Cortex of kidney (tissue), 1 donor: ENCODE measurements around the gene NUP210L.
"Not testable (repeated sequence)": the region's sequence is repeated elsewhere in the genome, so short reads cannot be mapped to it uniquely, and the experiment has no call there.

Experiments used
- DNase-seq: peaks from one replicate; lab custom pipeline; 2025; lab: John Stamatoyannopoulos, UW

NUP210L gene

DNA sequence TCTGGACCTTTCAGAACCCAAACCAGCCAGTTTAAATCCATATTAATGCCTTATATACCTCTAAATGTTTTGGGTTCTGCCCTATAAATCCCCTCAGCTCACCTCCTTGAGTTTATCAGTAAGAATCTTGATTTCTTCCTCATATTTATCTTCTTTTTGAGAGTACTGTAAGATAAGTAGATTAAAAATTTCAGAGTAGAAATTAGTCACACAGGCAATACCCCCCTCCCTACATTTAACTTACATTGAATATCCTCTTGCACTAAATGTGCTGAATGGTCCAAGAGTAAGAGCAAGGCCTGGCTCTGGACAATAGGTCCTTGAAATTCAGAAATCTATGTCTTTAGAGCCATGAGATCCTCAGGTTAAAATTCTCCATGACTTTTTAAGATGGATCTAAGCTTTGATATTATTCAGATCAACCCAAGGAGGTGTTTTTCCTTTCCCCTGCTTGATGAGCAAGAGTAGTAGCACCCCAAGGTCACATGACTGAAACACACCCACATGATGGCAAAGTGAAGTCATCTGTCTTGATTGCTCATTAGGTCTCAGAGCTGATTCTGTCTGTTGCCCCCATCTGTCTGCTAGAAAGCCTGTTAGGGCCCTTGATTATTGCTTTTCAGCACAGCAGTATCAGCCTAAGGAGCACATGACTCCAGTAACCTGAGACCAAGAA is 15.8 kb upstream of the NUP210L start:
- no peak for DNase-seq

DNA sequence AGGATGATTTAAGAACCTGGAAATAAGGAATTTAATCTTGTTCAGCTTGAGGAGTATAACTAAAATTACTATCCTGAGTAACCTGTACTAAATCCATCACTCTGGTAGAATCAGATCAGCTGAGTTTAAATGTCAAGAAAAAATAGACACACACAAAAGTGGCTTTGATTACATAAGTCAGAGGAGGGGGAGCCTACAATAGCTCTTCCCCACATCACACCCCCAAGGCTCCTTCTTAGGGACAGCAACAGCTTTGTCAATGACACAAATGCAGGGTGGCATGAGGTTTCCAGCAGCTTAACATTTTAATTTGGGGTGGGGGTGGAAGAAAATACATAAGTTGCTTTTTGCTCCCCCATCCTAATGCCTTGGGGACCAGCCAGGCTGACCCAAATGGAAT is 12.6 kb upstream of the NUP210L start:
- no peak for DNase-seq

DNA sequence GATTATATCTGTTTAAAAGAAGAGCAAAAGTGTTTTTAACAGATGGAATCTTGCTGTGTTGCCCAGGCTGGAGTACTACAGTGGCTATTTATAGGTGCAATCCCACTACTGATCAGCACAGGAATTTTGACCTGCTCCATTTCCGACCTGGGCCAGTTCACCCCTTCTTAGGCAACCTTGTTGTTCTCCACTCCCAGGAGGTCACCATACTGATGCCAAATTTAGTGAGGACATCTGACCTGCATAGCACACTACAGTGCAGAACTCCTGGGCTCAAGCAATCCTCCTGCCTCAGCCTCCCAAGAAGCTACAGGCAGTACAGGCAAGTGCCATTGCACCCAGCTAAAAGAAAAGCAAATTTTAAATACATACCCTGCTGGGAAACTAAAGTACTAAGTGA is 11.3 kb upstream of the NUP210L start:
- no peak for DNase-seq

DNA sequence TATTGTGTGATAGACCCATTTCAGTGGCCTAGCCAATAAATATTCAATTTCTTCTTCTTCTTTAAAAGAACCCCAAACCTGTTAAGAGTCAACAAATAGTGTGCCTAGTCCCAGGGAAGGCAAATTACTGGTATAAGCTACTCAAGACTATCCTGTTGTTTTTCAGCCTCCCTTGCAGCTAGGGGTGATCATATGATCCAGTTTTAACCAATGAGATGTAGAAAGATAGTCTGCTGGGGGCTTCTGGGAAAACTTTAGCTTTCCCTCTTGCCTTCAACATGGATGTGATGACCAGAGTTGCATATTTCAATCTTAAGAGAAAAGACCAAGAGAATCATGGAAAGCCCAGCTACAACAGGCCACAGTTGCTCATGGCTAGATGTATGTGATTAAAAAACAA is 4.7 kb upstream of the NUP210L start:
- DNase-seq = no peak

DNA sequence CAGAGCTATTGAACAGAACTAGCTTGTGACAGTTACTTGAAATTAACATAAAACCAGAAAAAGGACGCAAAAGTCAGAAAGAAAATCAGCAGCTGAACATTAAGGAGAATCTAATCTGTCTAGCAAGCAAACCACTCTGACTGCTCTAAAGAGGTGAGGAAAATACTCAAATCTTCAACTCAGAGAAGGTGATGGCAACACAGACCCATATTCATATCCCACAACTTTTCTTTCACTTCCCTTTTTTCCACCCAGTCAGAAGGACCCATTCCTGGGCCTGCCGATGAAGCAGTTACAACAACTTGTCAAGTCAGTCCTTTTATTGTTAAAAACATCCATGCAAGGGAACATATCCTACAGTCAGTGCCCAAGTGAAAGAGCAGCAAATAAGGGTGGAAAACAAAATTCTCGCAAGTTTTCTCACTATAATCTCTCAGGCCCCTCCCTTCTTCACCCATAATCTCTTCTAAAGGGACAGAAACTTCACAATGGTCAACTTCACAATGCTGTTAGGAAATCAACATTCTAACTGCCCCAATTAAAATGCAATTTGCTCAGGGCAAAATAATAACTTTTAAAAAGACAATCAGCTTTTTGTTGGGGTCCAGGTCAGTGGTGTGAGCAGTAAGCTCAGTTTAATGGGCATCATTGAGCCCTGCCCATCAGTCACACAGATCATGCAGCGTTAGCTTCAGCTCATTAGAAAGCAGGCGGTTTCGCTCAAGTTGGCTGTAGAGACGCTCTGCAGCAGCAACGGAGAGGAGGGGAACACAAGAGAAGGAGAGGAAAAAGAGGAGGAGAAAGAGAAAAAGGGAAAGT is 3.6 kb upstream of the NUP210L start:
- no peak for DNase-seq

DNA sequence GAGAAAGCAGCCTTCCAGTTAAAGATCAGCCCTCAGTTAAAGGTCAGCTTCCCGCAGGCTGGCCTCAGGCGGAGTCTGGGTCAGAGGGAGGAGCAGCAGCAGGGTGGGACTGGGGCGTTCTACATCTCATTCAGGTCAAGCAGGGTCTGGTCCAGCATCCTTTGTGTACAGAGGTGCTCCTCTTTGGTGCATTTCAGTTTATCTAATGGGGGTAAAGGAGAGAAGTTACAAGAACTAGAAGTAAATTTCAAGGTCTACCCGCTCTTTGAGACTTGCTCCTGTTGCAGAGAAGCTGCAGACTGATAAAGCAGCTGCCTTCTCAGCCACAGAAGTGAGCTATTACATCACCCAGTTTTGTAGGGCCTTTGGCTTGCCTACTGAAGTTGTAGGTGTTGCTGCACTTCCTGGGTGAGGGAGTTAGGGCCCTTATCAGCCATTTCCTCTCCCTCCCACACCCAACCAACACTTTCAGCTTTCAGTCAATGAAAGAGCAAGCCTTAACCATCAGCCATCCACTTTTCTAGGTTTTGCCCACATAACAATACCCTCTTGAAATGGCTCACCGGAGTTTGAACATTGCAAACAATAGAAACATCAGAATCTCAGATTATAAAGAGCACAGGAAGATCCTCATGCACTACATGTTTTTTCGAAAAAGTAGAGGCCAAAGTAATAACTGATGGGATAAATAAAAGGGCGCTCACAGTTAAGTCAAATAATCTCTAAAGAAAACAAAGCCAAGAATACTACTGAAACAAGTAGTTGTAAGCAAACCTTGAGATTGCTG is 2.8 kb upstream of the NUP210L start:
- DNase-seq = no peak

DNA sequence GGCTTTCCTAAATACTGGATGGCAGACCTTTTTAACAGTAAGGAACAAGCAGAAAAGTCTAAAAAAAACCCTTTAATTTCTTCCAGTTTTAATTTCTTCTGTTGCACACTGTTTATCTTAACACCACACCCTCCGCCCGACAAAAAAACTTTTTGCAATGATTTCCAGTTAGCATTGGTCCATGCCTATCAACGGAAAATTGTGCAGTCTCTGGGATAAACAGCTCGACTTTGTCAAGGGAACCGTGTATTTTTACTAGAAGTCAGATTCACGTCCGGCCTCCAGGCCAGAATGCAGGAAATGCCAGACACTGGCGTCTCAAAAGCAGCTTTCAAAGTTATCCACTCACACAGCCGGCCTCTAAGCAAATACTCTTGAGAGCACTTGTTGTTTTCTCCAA is 378 bp upstream of the NUP210L start:
- no peak for DNase-seq

DNA sequence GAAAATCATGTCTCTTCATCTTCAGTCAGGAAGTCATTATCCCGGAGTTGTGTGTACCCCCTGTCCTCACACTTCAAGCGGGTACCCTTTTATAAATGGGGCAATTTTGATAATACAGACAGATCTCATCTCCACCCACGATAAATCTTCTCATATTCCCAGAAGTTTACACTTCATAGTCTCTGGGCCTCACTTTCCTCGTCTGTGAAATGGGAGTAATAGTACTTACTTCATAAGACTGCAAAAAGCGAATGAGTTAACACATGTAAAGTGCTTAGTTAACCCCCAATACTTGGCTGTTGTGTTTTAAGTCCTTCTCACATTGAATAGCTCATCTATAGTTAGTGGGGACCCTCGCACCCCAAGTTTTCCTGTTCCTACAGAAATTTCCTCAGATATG is 820 bp downstream of the NUP210L start:
- DNase-seq = no peak

DNA sequence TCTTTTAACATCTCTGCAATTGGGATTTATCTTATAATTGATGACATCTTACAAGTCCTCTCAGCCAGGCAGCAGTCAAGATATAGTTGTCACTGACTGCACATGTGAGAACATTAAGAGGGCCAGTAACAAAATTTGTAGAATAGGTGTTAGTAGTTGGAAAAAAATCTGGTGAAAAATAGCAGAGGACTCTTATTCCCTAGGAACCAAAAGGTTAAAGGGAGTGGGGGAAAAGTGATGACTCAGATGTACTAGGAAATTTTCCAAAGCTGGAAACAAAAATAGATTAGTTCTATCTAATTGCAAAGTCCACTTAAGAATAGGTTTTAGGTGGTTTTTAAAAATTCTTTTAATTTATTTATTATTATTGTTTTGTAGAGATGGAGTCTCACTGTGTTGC is 3.6 kb downstream of the NUP210L start:
- no peak for DNase-seq

DNA sequence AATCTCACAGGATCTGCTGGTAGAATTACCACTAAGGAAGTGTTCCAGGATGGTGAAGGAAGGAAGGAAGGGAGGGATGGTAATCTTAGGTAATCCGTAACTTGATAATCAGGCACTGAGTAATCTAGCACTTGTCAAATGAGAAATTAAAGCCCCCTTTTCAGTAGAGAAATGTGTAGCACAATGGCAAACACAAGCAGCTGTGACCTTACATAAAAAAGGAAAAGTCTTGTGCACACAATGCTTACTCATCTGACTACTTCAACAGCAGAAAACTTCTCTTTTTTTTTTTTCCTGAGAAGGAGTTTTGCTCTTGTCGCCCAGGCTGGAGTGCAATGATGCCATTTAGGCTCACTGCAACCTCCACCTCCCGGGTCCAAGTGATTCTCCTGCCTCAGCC is 6.1 kb downstream of the NUP210L start:
- no peak for DNase-seq

DNA sequence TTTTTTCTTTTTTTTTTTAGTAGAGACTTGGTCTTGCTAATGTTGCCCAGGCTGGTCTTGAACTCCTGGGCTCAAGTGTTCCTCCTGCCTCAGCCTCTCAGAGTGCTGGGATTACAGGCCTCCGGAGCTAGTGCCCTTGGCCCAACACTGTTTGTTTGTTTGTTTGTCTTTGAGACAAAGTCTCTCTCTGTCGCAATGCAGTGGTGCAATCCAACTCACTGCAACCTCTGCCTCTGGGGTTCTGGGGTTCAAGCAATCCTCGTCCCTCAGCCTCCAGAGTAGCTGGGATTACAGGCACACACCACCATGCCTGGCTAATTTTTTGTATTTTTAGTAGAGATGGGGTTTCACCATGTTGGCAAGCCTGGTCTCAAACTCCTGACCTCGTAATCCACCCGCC is 7.4 kb downstream of the NUP210L start:
- not testable (repeated sequence) for DNase-seq

DNA sequence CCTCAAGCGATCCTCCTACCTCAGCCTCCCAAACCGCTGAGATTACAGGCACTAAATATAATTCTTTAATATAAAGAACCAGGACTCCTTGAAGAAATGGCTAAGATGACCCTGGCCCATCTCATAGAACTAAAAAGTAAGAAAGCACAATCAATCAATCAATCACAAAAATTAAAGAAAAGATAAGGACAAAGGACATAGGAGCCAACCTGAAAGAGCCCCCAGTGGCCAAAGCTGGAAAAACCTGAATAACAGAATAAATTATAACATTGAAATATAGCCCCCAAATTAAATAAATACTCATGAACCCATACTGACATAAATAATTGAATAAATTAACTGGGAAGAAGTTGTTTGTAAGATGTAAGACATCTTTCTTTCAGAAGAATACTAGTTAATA is 8.9 kb downstream of the NUP210L start:
- DNase-seq = no peak

DNA sequence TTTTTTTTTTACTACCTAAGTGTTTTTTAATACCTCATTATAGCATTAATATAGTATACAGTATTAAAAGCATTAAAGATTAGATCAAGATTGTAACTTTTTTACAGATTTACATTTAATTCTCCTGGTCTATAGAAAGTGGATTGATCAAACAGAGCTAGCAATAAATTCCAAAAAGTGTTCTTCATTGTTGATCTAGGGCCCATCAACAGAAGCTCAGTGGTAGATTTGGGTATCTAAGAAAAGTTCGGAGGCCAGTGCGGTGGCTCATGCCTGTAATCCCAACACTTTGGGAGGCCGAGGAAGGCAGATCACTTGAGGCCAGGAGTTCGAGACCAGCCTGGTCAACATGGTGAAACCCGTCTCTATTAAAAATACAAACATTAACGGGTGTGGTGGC is 12.5 kb downstream of the NUP210L start:
- no peak for DNase-seq

DNA sequence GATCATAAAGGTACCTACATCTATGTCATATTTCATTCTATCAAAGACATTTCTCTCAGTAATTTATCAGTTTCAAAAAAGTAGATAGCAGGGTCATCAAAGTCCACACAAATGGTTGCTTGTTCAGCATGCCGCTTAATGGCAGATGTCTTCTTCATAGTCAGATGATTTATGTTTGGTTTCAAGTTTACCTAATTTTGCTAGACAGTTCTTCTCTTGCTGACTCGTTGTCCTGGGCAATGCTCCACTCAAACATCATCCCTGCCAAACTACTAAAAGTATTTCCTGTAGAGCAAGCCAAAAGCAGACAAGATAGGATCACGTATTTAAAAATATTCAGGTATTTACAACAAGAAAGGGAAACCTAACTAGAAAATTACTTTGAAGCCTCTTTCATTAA is 13.6 kb downstream of the NUP210L start:
- DNase-seq = no peak

DNA sequence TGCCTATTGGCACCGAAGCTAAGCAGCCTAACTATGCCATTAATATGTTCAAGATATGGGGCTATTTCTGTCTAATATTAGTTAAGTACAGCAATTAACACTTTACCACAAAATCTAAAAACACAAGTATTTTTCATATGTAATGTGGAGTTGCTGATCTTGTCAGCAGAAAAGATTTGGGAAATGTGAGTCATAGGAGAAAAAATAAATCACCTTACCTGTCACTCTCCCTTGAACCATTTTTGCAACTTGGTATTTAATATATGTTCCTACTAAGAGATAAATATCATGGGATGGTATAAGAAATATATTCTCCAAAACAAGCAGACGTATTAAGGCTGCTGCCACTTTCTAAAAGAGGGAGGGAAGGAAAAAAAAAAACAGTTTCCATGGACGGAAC is 17.0 kb downstream of the NUP210L start:
- no peak for DNase-seq

DNA sequence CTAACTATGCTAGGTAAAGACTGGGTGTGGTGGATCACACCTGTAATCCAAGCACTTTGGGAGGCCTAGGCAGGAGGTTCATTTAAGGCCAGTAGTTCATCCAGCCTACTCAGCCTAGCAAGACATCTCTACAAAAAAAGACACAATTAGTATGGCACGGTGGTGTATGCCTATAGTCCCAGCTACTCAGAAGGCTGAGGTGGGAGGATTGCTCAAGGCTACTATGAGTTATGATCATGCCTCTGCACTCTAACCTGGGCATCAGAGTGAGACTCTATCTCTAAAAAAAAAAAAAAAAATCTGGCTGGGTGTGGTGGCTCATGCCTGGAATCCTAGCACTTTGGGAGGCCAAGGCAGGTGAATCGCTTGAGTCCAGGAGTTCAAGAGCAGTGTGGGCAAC is 21.6 kb downstream of the NUP210L start:
- DNase-seq = no peak

DNA sequence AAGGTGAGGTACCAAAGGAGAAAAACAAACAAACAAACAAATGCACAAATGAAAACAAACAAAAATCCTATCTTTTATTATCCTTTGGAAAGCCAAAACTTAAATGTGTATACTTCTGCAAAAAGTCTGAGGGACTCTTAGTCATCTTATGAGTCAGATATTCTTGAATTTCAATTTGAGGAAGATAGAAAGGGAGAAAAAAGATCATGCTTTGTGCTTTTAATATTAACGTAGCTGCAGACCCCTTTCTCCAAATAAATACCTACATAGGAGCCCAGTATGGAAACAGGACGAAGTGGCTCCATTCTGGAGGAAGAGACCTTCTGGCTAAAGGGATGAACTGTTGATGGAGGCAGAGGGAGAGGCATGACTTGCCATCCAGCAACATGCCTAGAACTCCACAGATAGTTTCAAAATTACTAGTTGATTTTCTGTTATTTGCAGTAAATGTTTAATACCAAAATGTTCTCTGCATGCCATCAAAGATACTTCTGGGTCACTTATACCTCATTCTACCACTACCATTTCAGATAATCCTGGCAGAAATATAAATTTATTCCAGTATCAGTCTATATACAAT is 25.4 kb downstream of the NUP210L start:
- no peak for DNase-seq

DNA sequence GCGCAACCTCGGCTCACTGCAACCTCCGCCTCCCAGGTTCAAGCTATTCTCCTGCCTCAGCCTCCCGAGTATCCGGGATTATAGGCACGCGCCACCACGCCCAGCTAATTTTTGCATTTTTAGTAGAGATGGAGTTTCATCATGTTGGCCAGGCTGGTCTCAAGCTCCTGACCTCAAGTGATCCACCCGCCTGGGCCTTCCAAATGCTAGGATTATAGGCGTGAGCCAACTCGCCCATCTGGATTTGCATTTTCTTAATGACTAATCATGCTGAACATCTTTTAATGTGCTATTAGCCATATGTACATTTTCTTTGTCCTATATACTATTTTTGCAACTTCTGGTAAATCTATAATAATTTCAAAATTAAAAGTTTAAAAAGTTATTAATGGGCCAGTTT is 31.7 kb downstream of the NUP210L start:
- not testable (repeated sequence) for DNase-seq

DNA sequence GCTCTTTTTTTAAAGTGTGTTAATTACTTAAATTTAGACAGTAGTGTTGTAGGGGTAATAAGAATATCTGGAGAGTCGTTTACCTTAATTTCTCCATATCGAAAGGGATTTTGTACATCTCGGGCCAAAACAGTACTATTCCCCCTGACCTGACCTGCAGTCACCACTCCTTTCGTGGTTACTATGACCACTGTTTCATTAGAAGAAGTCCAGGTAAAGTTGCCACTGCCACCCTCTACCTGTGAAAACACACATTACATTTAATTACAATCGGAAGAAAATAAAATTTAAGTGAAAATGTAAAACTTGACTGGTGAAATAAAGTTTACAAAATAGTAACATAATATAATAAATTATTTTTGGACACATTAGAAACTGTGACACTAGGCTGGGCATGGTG is 37.2 kb downstream of the NUP210L start:
- no peak for DNase-seq

DNA sequence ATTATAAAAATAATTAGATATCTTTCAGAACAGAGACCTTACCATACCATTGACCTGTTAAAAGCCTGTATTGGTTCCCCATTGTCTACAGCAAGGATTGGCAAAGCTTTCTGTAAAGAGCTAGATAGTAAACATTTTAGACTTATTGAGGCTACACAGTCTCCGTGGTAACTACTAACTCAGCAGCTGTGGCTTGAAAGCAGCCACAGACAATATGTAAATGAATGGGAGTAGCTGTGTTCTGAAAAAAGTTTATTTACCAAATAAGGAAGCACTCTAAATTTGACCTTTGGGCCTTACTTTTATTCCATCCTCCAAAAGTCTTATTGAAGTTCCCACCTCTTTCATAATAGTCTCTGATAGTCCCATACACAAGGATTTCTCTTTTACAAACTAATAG is 39.7 kb downstream of the NUP210L start:
- DNase-seq = no peak

DNA sequence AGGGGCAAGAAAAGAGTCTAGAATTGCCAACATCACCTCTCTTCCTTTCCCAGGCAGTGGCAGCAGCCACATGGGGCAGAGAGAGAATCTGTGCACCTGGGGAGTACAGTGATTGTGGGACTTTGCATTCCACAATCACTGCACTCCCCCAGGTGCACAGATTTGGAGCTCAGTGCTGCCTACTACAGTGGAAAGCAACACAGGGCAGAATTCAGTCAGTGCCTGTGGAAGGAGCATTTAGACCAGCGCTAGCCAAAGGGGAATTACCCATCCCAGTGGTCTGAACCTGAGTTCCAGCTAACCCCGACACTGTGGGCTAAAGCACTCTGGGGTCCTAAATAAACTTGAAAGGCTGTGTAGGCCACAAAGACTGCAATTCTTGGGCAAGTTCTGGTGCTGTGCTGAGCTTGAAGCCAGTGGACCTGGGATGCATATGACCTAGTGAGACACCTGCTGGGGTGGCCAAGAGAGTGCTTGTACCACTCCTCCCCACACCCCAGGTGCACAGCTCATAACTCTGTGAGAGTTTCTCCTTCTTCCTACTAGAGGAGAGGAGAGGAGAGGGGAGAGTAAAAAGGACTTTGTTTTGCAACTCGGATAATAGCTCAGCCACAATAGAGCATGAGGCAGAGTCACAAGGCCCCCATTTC is 50.3 kb downstream of the NUP210L start:
- DNase-seq = no peak

DNA sequence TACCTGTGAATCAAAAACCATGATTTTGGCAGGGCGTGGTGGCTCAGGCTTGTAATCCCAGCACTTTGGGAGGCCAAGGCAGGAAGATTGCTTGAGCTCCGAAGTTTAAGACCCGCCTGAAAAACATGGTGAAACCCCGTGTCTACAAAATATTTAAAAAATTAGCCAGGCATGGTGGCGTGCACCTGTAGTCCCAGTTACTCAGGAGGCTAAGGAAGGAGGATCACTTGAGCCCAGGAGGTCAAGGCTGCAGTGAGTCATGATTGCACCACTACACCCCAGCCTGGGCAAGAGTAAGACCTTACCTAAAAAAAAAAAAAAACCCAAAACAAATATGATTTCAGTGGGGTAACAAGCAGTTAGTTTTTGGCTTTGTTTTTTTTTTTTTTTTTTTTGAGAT is 54.7 kb downstream of the NUP210L start:
- DNase-seq = not testable (repeated sequence)
